Upper lobe of right lung (tissue), 1 donor: Measurements from ENCODE around the gene CRYL1. TPM values are rescaled to one million over a fixed set of nuclear protein-coding genes. Genes with fewer than 3 reads are reported as not detected.

ENCODE experiments used
- ATAC-seq: fragments of 200-7000 bp; cut with Tn5 transposase; one replicate; pipeline ENCODE4 v1.9.1; 2020; ENCODE audit warnings: mild to moderate bottlenecking, moderate library complexity
- DNase-seq: peaks from one replicate; pipeline ENCODE4 v3.0.0-alpha.2; 2020
- H3K27ac ChIP-seq: fragments of 200-600 bp; one replicate; pipeline ENCODE4 v1.8.0; 2022
- H3K27me3 ChIP-seq: fragments of 200-600 bp; one replicate; pipeline ENCODE4 v1.8.0; 2022; ENCODE audit warnings: mild to moderate bottlenecking
- H3K36me3 ChIP-seq: fragments of 200-600 bp; one replicate; pipeline ENCODE4 v1.8.0; 2022
- H3K4me1 ChIP-seq: fragments of 200-600 bp; one replicate; pipeline ENCODE4 v1.8.0; 2022
- H3K4me3 ChIP-seq: fragments of 200-600 bp; one replicate; pipeline ENCODE4 v1.8.0; 2022; ENCODE audit warnings: mild to moderate bottlenecking
- H3K9me3 ChIP-seq: fragments of 200-600 bp; one replicate; pipeline ENCODE4 v1.8.0; 2022
- CTCF ChIP-seq: fragments of 200-600 bp; IDR thresholded peaks from one replicate; pipeline ENCODE4 v1.8.0; 2022; ENCODE audit warnings: antibody characterized with exemption
- intact Hi-C: fragments of 100-400 bp; cut with DNase I; formaldehyde crosslinking; loops from one replicate; pipeline ENCODE4 v1.11.0; 2022
- total RNA-seq: library from RNA; stranded (reverse); fragmentation: NEBNext Ultra II Directional; extraction: Animal tissue kit (Norgen Biotek cat#: 25700); gene quantifications from one replicate; pipeline ENCODE4 v1.2.1, GENCODE V29; 2021
- donor health status: DM: no; HTN: yes; CAD: no; lungs with severe emphysema.

The CRYL1 gene
- total RNA-seq, 1 donor from 2014 or later: 28.5 TPM

DNA sequence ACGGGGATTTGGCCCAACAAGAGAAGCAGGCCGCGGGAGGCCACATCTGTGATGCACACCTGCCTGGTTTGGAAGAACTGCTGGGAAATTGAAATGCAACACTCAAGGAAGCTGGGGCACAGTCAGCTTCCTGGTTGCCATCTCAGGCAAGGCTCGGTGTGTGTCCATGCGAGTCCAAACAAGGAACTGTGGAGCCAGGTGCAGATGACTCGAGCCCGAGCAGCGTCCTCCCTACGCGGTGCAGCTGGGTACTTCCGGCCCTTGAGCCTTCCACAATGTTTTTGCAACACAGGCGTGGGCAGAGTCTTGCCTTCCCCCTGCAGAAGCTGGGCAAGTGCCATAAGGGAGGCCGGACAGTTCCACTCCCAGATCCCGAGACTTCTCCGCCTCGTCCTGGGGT is 94.6 kb downstream of the CRYL1 start:
- H3K27me3 ChIP-seq: no peaks in the 10 kb centered on the region
- peaks cover 16% of the 10 kb centered on the region for H3K36me3 ChIP-seq
- TF ChIP-seq CTCF: no peak
- no peak overlapping the region for H3K27ac ChIP-seq
- no peak overlapping the region for H3K4me3 ChIP-seq
- DNase-seq (no peak), ATAC-seq (peak; percentile 59)
- H3K9me3 ChIP-seq: no peaks in the 10 kb centered on the region
- intact Hi-C loops: no loop called here
- H3K4me1 ChIP-seq: no peaks in the 10 kb centered on the region

GRCh38 chr13:20430296-20430695 is 95.4 kb downstream of the CRYL1 start:
- Histone ChIP-seq H3K9me3 (no peaks in the 10 kb centered on the region), H3K27me3 (no peaks in the 10 kb centered on the region), H3K4me1 (no peaks in the 10 kb centered on the region), H3K36me3 (peaks cover 21% of the 10 kb centered on the region), H3K27ac (no peak overlapping the region), H3K4me3 (no peak overlapping the region)
- intact Hi-C loops: no loop called here
- TF ChIP-seq CTCF: no peak
- ATAC-seq (no peak), DNase-seq (no peak)

GRCh38 chr13:20429682-20430081 is 96.0 kb downstream of the CRYL1 start:
- Histone ChIP-seq H3K9me3 (no peaks in the 10 kb centered on the region), H3K27me3 (no peaks in the 10 kb centered on the region), H3K4me3 (no peak overlapping the region), H3K36me3 (peaks cover 21% of the 10 kb centered on the region), H3K4me1 (no peaks in the 10 kb centered on the region), H3K27ac (no peak overlapping the region)
- no peak for TF ChIP-seq CTCF
- ATAC-seq (no peak), DNase-seq (no peak)
- intact Hi-C loops: no loop called here

GRCh38 chr13:20428666-20429644 is 96.7 kb downstream of the CRYL1 start:
- intact Hi-C loops: no loop called here
- no peaks in the 10 kb centered on the region for H3K4me1 ChIP-seq
- H3K27ac ChIP-seq: no peak overlapping the region
- ATAC-seq (no peak), DNase-seq (no peak)
- no peaks in the 10 kb centered on the region for H3K9me3 ChIP-seq
- no peak for TF ChIP-seq CTCF
- H3K27me3 ChIP-seq: no peaks in the 10 kb centered on the region
- peaks cover 21% of the 10 kb centered on the region for H3K36me3 ChIP-seq
- H3K4me3 ChIP-seq: no peak overlapping the region

DNA sequence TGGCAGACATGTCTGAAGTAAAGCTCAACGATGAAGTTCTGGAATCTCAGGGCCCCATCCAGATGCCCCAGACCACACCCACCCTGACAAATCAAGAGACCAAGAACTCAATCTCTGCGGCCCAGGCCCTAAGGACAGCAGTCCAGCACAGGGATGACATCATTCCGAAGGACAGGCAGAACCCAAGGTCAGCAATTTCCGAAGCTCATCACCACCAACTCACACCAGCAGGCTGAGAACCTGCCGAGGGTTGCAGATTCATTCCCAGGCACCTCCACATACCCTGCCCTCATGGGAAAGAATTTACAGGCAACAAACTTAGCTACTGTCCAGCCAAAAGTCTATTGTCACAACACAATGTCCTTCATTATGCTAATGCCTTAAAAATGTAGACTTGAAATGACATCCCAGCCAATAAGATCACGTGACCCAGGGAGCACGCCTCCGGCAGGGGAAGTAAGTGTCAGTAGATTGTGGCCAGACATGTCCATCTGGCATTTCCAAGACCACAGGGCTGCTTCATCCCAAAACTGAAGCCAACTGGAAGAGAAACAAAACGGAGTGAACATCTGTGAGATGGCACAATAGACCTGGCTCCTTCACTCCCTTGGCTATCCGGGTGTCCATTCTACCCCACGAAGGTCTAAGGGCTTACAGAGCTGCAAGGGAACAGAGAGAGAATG is 98.8 kb downstream of the CRYL1 start:
- Histone ChIP-seq H3K4me3 (no peak overlapping the region), H3K27ac (no peak overlapping the region), H3K36me3 (peaks cover 20% of the 10 kb centered on the region), H3K4me1 (no peaks in the 10 kb centered on the region), H3K9me3 (no peaks in the 10 kb centered on the region), H3K27me3 (no peaks in the 10 kb centered on the region)
- ATAC-seq (no peak), DNase-seq (no peak)
- intact Hi-C loops: no loop called here
- no peak for TF ChIP-seq CTCF
